ENCODE measurements around the gene HSF5.
"Not testable (repeated sequence)": the region's sequence is repeated elsewhere in the genome, so short reads cannot be mapped to it uniquely, and the experiment has no call there.

HSF5 gene

GRCh38 chr17:58481798-58482197, 6.4 kb downstream of the HSF5 start:
- DNase-seq, result not testable (repeated sequence)

- no peak for DNase-seq
Observed at GRCh38 chr17:58480090-58480489, 8.1 kb downstream of the HSF5 start.

GRCh38 chr17:58476812-58477211, 11.4 kb downstream of the HSF5 start:
- no peak for DNase-seq

- no peak for DNase-seq
Observed at GRCh38 chr17:58475985-58476384, 12.2 kb downstream of the HSF5 start.

GRCh38 chr17:58470356-58470755, 17.9 kb downstream of the HSF5 start:
- no peak for DNase-seq

- no peak for DNase-seq
Observed at GRCh38 chr17:58468944-58469343, 19.3 kb downstream of the HSF5 start.

GRCh38 chr17:58455491-58455890, 32.7 kb downstream of the HSF5 start:
- DNase-seq, result no peak

GRCh38 chr17:58452738-58453137, 35.5 kb downstream of the HSF5 start:
- DNase-seq, result no peak

- peak in 4 of 5 experiments; percentile 40 to 84 (median 47) for DNase-seq
Observed at GRCh38 chr17:58447039-58447975, 40.9 kb downstream of the HSF5 start.

GRCh38 chr17:58446086-58446485, 42.1 kb downstream of the HSF5 start:
- no peak for DNase-seq

GRCh38 chr17:58436805-58437239, 51.4 kb downstream of the HSF5 start:
- DNase-seq, result no peak

GRCh38 chr17:58436245-58436644, 52.0 kb downstream of the HSF5 start:
- DNase-seq, result no peak

- DNase-seq, result no peak
Observed at GRCh38 chr17:58432806-58433573, 55.2 kb downstream of the HSF5 start.

- no peak for DNase-seq
Observed at GRCh38 chr17:58427807-58428206, 60.4 kb downstream of the HSF5 start.

GRCh38 chr17:58421711-58422110, 66.5 kb downstream of the HSF5 start:
- no peak for DNase-seq

GRCh38 chr17:58420827-58421226, 67.4 kb downstream of the HSF5 start:
- no peak for DNase-seq

- DNase-seq, result peak; percentile 43 to 98 (median 79)
Observed at GRCh38 chr17:58417300-58418092, 70.7 kb downstream of the HSF5 start, which contains the start of gene RNF43. RNF43 (minus strand) TSS chr17:58417534; CDS start chr17:58415577, 1,957 bp downstream.

GRCh38 chr17:58416937-58417299, 71.3 kb downstream of the HSF5 start:
- DNase-seq, result no peak

GRCh38 chr17:58416396-58416795, 71.8 kb downstream of the HSF5 start:
- DNase-seq, result no peak

GRCh38 chr17:58415371-58416055, 72.7 kb downstream of the HSF5 start:
- no peak for DNase-seq

- DNase-seq, result peak in 1 of 5 experiments; percentile 54
Observed at GRCh38 chr17:58414596-58414997, 73.6 kb downstream of the HSF5 start.

GRCh38 chr17:58413684-58414083, 74.5 kb downstream of the HSF5 start:
- DNase-seq, result no peak

Measured in T-helper 2 cell (primary cell).